HG02938 (cell line): Measurements from ENCODE around the gene ZNF148.
"Not testable (repeated sequence)": the region's sequence is repeated elsewhere in the genome, so short reads cannot be mapped to it uniquely, and the experiment has no call there.

Source experiments
- ATAC-seq: cut with Tn5 transposase; IDR thresholded peaks from one replicate; pipeline ENCODE4 v1.9.1; 2021; ENCODE audit warnings: mild to moderate bottlenecking, moderate library complexity; ENCODE audit not compliant: unreplicated experiment

ZNF148 gene

DNA sequence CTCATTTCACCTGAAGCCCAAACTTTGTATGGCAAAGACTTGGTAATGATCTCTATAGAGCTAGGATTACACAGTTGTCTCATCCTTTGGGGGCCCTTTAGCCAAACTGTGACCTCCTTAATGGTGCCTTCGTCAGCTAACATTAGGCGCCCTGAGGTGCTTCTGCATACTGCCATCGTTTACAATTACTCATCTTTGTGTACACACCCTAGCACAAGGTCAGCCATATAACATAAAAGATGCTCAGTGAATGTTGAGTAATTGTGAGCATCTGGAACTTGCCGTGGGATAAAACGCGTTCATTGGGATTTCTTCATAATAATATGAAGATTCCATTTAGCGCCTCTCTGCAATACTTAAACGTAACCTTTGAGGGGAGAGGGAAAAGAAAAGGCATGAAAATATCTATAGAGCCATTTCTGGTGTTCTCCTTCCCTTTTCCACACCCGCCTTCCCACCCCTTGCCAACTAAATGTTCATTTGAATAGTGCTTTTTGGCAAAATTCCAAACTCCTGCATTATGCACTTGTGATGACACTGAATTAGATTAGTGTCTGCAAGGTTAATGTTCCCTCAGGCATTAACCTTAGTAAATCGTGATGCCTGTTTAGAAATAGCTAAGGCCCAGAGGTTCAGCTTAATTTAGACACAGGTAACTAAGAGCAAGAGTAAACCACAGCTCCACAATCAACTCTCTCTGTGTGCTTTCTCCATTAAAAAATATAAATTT, 990 bp upstream of the ZNF148 start:
- no peak for ATAC-seq

DNA sequence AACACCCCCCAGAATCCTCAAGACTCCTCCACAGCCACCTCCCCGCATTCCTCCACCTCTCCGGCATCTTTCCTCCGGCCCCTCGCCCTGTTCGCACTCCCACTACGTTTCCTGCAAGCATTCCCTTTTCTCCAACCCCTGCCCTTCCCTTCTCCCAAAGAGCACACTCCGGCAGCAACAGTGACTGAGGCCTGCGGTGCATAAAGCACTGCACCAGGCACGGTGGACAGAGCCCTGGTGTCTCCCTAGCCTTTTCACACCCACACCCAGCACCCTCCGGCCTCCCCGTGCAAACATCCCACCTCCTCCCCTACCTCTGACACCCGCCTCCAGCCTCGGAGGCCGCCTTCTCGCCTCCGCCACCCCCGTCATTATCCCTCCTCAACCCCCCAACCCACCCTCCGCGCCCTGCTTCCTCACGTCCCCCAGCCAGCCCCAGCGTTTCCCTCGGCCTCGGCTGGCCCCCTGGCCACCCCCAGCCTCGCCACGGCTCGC, 577 bp downstream of the ZNF148 start:
- ATAC-seq, result peak; percentile 32

DNA sequence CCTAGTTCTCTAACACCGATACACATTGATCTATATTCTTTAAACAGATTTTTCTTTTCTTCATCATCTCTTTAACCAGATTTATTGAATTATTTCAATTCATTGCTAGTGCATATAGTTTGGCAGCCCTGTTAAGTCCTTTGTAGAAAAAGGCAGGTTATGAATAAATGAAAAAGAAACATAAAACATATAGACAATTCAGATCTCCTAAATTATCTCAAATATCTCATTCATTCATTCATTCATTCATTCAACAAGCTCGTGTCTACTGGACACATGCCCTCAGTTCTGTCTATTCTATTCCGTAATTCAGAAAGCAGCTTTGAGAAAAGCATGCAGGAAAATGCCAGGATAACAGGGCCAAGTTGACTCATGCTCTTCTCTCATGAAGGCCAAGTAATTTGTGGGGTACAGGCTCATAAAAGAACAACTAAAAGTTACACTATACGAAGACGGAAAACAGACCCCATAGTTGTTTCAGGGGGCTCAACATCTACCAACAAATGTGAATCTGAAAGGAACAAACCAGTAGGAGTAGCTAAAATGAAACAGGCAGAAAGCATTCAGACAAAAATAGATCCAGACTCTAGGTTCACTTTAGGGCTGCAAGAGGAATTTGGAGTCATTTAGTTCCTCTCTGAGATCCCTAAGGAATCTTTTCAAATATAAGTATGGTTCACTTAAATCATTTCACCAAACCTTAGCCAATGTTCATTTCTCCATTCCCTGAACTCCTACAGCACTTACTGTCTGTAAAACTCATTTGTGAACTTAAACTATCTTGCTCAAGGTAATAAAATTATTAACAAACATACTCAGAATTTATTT, 7.5 kb downstream of the ZNF148 start:
- ATAC-seq, result no peak

DNA sequence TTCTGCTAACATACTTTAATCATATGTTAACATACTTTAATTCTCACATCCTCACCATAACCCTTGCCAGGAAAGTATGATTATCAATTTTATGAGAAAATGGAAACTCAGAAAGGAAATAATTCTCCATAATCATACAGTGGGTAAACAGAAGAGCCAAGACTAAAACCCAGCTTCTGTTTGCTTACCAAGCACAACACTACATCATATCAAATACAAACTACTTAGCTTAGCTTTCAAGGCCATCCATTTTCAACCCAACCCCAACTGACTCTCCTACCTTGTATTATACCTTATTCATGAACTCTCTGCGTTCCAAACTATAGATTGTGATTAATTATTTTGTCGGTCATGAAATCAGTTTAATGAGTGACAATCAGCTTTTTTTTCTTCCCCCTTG, 9.0 kb downstream of the ZNF148 start:
- ATAC-seq, result no peak

DNA sequence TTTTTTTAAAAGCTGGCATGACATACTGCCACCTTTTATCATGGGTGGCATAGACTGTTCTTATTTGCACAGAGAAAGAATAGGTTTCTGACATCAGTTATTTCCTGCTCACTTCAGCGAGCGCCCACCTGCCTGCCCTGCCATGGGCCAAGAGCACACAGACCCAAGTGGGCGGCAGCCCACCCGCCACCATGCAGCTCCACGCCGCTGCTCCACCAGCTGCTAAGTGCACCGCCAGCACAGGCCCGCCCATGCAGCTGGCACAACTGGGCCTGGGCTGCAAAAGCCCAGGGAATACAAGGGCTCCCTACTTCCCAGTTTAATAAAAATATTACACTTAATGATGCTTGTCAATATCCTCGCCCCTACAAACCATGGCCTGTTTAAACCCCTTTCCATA, 15.4 kb downstream of the ZNF148 start:
- ATAC-seq, result no peak

DNA sequence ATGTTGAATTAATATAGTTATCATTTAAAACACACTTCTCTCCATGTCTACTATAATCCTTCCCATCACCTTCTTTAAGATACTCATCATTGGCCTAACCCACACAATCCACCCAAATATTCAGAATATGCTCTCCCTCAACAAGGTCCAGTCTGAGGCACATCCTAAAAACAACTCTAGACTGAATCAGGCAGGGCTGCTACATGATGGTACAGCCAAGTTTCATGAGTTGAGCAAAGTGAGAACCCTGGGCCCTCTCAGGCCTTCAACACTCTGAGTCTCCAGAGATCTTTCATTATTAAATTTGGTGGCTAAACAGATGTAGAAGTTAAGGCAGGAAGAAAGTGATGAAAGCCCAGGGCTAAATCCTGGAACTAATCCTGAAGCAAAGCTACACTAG, 16.2 kb downstream of the ZNF148 start:
- no peak for ATAC-seq

DNA sequence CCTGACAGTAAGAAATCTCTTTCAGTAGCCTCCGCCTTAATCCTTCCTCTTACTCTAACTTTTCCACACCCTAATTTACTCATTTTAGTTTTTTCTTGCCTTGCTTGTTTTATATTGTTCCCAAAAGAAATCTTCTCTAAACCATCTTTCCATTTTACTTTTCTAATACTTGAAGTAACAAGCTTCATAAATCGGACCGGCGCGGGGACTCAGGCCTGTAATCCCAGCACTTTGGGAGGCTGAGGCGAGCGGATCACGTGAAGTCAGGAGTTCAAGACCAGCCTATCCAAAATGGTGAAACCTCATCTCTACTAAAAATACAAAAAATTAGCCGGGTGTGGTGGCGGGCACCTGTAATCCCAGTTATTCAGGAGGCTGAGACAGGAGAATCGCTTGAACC, 17.3 kb downstream of the ZNF148 start:
- ATAC-seq, result no peak

DNA sequence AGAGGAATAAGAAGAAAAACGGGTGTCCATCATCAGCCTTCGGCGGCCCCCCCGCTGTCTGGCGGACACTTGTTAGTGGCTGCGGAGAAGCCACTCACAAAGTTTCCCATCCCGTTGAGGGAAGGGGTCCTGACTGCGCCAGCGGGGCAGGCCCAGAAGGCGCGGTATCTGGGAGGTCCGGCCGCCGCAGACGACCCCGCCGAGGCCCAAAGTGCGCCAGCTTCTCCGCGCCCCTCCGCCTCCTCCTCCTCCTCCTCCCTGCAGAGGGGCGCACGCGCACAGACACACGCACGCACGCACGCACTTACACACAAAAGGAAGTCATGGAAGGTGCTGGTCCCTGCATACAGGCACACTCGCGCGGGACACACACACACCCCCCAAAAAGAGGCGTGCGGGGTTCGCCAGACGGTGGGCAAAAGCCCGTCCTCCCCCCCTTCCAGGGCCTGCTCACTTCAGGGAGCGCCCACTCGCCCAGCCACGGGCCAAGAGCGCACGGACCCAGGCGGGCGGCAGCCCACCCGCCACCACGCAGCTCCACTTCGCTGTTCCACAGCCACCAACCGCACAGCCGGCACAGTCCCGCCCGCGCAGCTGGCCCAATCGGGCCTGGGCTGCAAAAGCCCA, 18.0 kb downstream of the ZNF148 start:
- ATAC-seq, result no peak

DNA sequence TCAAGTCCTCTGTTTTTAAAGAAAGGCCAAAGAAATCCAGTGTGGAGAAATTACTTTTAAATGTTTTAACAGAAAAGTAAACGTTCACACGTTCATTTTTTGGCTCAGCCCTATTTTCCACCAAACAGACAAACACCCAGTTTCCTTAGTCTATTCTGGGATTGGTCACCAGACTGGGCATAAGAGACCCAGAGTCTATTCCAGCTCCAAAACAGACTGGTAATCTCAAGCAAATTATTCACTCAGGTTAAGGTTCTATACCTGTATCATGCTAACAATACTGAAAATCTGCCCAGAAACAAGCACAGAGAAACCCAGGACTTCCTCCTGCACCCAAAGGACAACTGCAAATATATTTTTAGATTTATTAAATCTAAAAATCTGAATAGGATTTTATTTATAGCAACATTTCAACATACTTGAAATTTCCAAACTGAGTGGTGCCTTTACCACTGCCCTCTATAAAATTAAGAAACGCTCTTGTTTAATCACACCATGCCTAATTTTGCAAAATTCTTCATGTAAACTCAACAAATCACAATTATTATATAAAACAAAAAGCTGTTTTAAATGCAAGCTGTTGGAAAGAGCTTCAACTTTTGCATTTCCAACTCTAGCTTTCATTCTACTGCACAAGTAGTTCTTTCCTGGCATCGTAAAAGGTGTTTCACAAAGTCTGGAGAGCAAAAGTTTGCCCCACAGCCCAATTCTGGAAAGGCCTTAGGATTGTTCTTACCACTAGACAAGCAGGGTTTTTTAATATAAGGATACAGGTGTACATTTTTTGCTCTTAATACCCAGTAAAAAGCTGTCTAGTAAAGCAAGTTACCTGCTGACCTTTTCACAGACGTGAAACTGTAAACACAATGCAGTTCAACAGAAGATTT, 18.7 kb downstream of the ZNF148 start:
- ATAC-seq, result no peak

DNA sequence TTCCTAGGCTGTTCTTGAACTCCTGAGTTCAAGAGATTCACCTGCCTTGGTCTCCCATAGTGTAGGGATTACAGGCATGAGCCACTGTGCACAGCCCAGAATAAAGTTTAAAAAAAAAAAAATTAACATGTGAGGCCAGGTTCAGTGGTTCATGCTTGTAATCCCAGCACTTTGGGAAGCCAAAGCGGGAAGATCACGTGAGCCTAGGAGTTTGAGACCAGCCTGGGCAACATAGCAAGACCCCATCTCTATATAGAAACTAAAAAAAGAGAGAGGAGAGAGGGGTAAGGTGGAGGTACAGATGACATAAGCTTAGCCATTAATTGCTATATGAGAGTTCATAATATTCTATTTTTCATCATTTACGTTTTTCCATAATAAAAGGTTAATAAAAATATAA, 21.5 kb downstream of the ZNF148 start:
- no peak for ATAC-seq

DNA sequence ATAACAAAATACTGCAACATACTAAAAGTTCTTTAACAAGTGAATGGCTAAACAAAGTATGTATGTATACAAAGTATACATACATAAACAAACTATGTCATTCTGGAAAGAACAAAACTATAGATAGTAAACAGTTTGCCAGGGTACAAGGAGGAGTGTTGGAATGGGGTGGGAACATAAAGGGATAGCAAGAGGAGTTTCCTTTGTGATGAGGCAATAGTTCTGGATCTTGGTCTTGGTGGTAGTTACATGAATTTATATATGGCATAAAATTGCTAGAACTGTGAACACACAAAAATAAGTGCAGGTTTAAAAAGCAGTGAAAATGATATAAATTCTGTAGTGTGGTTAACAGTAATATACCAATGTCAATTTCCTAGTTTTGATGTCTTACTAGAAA, 22.0 kb downstream of the ZNF148 start:
- no peak for ATAC-seq

DNA sequence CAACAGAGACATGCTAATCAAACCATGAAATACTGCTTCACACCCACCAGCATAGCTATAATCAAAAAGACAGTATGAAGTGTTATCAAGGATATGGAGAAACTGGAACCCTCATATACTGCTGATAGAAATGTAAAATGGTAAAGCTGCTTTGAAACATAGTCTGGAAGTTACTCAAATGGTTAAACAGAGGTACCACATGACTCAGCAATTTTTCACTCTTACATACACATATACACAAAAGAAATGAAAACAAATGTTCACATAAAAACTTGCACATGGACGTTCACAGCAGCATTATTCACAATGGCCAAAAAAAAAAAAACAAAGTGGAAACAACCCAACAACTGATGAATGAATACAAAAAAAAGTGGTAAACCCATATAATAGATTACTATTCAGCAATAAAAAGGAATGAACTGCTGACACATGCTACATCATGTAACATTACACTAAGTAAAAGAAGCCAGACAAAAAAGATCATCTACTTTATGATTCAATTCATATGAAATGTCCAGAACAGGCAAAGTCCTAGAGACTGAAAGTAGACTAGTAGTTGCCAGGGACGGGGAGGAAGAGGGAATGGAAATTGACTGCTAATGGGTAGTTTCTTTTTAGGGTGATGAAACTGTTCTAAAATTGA, 23.2 kb downstream of the ZNF148 start:
- ATAC-seq, result no peak

DNA sequence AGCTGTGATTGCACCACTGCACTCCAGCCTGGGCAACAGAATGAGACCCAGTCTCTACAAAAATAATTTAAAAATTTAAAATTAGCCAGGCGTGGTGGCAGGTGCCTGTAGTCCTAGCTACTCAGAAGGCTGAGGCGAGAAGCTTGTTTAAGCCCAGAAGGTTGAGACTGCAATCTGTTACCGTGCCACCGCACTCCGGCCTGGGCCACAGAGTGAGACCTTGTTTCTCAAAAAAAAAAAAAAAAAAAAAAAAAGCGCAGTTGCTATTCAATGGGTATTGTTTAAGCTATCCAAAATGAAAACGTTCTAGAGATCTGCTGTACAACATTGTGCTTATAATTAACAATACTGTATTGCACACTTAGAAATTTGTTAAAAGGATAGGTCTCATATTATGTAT, 24.0 kb downstream of the ZNF148 start:
- no peak for ATAC-seq

DNA sequence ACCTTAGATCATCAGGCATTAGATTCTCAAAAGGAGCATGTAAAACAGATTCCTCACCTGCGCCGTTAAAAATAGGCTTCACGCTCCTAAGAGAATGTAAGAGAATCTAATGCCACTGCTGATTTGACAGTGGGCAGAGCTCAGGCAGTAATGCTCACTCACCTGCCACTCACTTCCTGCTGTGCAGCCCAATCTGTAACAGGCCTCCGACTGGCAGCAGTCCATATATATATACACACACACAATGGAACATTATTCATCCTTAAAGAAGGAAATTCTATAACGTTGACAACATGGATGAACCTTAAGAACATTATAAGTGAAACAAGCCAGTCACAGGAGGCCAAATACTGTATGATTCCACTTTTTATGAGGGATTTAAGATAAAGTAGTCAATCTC, 24.5 kb downstream of the ZNF148 start:
- no peak for ATAC-seq

DNA sequence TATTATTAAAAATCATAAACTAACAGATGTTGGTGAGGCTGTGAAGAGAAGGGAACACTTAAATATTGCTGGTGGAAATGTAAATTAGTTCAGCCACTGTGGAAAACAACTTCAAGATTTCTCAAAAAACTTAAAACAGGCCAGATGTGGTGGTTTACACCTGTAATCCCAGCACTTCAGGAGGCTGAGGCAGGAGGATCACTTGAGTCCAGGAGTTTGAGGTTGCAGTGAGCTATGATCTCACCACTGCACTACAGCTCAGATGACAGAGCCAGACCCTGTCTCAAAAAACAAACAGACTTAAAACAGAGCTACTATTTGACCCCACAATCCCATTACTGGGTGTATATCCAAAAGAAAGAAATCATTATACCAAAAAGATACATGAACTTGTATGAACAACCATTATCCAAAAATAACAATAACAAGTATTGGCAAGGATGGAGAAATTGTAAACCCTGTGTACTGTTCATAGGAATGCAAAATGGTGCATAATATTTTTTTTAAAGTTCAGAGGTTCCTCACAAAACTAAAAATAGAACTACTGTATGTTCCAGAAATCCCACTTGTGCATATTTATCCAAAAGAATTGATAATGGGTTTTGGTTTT, 25.5 kb downstream of the ZNF148 start:
- no peak for ATAC-seq

DNA sequence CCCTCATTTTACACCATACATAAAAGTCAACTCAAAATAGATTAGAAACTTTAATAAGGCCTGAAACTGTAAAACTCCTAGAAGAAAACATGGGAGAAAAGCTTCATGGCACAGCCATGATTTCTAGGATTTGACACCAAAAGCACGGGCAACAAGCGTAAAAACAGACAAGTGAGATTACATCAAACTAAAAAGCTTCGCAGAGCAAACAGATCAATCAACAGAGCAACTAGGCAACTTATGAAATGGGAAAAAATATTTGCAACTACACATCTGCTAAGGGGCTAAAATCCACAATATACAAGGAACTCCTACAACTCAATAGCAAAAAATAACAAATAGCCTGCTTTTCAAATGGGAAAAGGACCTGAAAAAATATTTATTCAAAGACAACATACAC, 26.1 kb downstream of the ZNF148 start:
- ATAC-seq, result no peak

DNA sequence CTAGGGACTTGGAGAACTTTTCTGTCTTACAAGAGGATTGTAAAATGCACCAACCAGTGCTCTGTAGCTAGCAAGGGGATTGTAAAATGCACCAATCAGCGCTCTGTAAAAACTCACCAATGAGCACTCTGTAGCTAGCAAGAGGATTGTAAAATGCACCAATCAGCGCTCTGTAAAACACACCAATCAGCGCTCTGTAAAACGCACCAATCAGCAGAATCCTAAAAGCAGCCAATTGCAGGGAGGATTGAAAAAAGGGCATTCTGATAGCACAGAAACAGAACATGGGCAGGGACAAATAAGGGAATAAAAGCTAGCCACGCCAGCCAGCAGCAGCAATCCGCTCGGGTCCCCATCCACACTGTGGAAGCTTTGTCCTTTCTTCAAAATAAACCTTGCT, 31.8 kb downstream of the ZNF148 start:
- not testable (repeated sequence) for ATAC-seq

DNA sequence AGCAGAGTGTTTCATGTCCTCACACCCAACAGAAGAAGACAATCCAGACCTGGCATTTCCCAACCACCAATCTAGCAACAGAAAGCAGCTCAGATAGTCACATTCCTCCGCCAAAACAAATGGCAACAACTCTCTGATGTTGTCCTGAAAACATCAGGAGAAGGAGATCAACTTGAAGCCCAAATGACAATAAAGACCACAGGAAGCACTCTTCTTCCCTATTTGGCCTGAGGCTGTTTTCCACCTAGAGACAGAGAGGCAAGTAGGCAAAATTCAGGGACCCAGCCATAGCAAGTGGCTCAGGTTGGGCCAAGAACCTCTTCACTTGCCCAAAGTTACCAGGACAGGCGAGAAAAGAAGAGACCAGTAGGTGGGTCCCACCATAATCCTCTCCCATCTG, 35.0 kb downstream of the ZNF148 start:
- ATAC-seq, result no peak

DNA sequence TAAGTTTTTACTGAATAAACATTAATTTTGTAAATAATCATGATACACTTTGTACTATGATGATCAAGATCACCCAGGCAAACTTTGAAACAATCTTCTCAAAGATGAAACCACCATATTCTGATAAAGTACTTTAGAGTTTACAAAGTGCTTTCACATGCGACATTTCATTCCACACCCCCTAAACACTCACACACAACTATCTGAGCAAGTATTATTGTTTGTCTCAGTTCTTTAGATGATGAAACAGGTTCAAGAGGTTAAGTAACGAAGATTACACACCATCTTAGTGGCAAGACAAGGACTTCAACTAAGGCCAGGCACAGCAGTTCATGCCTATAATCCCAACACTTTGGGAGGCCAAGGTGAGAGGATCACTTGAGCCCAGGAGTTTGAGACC, 37.6 kb downstream of the ZNF148 start:
- no peak for ATAC-seq
